C1 segment of cervical spinal cord (tissue), 14 donors: ENCODE data around the gene SELENOI.
"Not testable (repeated sequence)": the region's sequence is repeated elsewhere in the genome, so short reads cannot be mapped to it uniquely, and the experiment has no call there.

Experiments used
- DNase-seq, 14 donors: peaks; one replicate each; lab custom pipeline; 2025; lab: John Stamatoyannopoulos, UW

SELENOI gene

DNA sequence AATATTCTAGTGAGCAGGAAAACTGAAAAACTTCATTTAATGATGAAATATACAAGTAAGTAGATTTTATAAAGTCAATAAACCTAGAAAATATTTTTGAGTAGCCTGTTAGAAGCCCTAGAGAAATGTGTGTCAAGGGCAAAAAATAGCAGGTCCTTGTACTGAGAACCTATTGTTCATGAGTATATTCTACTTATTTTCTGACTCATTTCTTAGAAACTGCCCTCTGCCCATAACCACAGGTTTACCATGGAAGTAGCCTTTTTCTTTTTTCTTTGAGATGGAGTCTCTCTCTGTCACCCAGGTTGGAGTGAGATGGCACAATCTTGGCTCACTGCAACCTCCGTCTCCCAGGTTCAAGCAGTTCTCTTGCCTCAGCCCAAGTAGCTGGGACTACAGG lies 19.4 kb upstream of the SELENOI start:
- DNase-seq = no peak

DNA sequence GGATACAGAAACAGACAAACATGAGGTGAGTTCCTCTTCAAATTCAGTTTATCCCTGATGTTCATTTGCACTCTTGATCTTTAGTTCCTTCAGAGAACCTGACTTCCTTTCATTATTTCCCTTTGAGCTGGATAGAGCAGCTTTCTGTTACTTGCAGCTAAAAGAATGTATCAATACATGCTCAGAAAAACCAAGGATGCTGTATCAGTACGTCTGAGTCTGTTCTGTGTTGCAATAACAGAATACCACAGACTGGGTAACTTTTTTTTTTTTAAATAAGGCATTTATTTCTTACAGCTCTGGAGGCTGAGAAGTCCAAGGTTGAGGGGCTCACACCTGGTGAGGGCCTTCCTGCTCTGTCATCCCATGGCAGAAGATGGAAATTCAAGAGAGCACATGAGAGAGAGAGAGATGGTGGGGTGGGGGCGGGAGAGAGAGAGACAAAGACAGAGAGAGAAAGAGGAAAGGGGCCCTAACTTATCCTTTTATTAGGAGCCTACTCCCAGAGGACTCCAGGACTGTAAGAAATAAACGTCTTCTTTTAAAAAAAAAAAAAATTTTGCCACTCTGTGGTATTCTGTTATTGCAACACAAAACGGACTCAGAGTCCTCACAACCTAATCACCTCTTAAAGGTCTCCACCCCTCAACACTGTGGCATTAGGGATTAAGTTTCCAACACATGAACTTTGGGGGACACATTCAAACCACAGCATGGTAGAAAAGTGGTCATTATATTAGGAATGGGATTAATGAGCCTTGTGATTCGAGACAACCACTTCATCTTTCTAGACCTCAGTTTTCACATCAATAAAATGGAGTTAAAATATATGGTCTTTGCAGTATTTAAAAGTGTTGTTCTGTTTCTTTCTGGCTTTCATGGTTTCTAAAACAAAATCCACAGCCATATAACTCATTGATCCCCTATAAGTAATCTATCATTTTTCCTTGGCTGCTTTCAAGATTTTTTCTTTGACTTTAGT lies 18.4 kb upstream of the SELENOI start:
- no peak for DNase-seq

DNA sequence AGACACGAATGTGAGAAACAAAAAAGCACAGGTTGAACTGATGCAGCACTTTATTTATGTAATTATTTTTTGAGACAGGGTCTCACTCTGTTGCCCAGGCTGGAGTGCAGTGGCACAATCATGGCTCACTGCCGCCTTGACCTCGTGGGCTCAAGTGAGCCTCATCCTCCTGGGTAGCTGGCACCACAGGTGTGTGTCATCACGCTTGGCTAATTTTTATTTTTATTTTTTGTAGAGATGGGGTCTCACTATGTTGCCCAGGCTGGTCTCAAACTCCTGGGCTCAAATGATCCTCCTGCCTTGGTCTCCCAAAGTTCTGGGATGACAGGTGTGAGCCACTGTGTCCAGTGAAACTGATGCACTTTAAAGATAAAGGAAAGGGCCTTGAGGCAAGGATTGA lies 16.9 kb upstream of the SELENOI start:
- not testable (repeated sequence) for DNase-seq

DNA sequence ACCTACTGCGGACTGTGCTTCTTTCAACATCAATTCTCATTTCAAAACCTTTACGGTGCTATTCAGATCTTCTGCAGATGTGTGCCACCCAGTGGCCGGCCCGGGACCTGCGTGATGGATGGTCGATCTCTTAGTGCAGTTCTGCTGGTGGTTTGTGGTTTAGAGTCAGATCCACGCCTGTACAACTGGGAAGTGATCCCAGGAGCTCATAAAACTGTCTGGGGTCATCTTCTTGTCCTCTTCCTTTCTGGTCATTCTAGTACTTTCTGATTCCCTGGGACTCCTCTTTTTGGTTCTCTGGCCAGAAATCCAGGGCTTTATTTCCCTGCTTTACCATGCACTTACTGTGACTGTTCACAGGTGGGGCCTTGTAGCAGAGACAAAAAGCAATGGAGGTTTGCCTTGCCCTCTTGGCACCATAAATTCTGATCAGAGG lies 15.8 kb upstream of the SELENOI start:
- DNase-seq = peak in 12 of 14 donors; percentile 27 to 80 (median 54)

DNA sequence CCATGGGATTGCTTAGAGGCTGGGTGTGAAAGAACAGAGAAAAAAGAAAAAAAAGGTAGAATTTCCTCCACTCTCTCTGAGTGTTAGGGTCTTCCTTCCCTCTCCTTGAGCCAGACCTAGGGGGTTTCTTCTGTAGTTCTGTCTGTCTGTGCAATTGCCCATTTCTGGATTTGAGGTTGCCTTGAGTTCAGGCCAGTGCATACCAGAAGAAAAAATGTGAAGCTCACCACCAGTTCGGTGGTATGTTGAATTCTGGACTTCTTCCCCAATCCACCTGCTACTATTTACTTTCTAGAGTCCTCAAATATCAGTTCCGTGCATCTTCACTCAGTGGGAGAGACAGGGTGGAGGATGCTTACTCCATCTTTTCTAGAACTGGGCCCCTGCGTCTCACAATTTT lies 15.3 kb upstream of the SELENOI start:
- DNase-seq = no peak

DNA sequence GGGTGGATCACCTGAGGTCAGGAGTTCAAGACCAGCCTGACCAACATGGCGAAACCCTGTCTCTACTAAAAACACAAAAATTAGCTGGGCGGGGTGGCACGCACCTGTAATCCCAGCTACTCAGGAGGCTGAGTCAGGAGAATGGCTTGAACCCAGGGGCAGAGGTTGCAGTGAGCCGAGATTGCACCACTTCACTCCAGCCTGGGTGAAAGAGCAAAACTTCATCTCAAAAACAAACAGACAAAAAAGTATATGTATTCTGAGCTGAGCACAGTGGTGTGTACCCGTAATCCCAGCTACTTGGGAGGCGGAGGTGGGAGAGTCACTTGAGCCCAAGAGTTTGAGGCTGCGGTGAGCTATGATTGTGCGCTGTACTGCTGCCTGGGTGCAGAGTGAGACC lies 14.6 kb upstream of the SELENOI start:
- not testable (repeated sequence) for DNase-seq

DNA sequence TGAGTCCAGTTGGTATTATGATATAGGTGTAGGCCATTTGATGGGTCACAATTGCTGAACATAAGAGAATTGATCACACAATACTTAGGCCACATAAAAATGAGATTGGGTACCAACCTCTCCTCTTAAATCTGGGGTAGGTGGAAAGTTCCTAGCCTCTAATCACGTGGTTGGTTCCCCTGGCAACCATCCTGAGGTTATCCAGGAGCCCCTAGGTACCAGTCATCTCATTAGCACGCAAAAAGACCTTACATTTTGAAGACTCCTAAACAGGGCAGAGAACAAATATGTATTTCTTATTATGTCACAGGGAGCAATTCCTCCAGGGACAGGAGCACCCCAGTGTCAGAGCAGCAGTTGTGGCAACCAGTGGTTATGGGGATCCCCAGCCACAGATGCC lies 12.7 kb upstream of the SELENOI start:
- DNase-seq = no peak

DNA sequence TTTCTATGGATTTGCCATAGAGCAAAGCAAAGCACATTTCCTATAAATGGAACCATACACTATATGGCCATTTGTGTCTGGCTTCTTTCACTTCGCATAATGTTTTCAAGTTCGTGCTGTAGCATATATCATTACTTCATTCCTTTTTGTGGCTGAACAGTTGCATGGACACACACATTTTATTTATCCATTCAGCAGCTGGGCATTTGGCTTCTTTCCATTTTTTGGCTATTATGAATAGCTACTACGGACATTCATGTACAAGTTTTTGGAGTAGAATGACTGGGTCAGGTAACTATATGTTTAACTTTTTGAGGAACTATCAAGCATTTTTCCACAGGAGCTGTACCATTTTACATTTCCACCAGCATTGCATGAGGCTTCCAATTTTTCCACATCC lies 10.7 kb upstream of the SELENOI start:
- DNase-seq = no peak

DNA sequence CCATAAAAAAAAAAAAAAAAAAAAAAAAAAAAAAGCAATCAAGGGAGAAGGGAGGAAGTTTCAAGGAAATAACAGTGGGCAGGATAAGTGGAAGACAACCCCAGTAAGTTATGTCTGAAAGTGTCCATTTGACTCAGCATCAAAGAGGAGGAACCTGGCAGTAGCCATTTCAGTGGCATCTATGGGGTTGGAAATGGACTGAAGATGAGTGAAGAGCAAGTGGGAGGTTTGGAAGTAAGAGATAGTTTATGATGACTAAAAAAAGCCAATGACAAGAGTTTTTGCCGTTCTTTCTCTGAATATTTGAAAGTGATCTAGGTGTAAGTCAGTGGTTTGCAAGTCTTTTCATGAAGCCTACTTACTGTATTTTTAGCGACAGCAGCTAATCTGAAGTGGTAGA lies 9.2 kb upstream of the SELENOI start:
- DNase-seq = no peak

DNA sequence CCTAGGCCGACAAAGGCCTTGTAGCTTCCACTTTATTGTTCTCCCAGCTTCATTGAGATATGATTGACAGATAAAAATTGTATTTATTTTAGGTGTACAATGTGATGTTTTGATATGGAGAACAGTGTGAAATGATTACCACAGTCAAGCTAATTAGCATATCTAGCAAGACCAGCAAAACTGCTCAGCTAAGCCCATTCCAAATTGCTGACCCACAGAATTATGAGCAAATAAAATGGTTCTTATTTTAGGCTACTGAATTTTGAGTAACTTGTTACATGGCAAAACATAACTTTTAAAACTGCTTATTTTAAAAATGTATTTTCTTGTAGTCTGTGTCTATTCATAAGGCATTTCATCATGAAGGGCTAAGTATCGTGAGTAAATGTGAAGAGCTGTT lies 8.6 kb upstream of the SELENOI start:
- DNase-seq = no peak

DNA sequence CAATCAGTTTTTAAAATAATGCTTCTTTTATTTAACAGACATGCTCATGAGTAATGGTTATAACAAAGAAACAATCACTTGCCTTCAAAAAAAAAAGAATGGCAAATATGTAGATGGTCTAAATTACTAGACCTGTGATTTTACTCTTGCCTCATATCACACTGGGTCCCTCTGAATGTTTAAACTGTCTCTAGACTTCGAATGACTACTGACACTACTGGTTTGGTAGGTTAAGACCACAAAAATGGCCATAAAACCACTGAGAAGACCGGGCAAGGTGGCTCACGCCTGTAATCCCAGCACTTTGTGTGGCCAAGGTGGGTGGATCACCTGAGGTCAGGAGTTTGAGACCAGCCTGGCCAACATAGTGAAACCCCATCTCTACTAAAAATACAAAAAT lies 5.1 kb upstream of the SELENOI start:
- DNase-seq = no peak

DNA sequence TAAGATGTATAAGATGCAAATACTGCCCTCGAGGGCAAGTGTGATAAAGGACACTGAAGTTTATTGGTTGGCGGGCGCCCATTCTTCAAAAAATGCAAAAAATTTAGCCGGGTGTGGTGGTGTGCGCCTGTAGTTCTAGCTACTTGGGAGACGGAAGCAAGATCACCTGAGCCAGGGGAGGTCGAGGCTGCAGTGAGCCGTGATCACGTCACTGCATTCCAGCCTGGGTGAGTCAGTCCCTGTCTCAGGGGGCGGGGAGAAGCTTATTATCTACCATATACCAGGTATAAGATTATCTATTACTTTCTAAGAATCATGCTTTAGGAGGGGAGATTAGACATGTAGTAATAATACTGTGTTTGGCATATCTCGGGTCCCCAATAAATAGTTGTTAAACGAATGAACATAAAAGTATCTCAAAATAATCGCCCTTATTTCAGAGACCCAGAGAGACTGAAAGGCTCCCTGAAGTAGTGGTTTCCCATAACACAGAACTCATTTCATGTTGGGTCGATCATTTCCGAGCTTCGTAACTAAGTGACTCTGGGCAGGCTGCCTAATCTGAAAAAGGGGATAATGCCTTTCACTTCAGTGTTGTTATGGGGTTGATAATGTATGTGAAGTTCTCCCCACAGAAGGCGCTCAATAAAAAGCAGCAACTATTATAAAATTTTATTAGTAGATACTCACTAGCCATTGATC lies 1.2 kb upstream of the SELENOI start:
- DNase-seq = no peak

DNA sequence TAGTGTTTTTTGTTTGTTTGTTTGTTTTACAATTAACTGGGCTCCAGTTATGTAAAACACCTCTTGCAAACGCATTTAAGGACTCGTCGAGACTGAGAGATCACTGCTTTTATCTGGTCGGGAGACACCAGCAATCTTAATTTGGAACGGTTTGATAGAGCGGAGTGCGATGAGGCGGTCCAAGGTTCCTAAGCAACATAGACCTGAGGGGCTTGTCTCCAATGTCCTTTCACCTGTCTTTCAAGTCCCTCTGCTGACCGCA lies 729 bp upstream of the SELENOI start:
- no peak for DNase-seq

DNA sequence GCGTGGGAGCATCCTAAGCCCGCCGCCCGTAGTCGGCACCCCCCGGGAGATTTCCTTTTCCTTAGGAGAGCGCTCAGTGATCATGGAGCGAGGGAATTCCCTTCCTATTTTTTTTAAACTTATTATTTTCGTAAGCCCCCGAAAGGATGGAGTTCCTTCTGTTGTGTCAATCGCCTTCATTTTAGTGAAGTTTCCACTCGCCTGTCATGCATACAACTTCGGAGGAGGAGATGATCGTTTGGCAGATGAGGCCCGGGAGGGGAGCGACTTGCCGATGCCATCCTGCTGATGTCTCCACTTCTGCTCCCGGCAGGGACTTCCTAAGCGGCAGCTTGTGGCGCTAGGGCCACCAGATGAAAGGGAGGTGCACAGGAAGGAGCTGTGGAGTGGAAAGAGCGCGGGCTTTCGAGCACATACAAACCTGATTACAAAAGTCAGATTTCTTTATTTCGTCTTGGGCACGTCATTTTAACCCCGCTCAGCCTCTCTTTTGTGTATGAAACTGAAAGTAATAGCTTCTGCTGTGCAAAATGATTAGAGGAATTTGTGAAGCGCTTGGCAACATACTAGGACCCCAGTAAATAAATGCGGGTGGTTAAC lies 611 bp downstream of the SELENOI start, which contains the start of gene ADGRF3:
TSS of gene ADGRF3 (minus strand) at position 336 of the 600 bp plus-strand sequence. CDS start 555 bp downstream, outside the sequence.
- peak in 12 of 14 donors; percentile 6 to 74 (median 52) for DNase-seq

DNA sequence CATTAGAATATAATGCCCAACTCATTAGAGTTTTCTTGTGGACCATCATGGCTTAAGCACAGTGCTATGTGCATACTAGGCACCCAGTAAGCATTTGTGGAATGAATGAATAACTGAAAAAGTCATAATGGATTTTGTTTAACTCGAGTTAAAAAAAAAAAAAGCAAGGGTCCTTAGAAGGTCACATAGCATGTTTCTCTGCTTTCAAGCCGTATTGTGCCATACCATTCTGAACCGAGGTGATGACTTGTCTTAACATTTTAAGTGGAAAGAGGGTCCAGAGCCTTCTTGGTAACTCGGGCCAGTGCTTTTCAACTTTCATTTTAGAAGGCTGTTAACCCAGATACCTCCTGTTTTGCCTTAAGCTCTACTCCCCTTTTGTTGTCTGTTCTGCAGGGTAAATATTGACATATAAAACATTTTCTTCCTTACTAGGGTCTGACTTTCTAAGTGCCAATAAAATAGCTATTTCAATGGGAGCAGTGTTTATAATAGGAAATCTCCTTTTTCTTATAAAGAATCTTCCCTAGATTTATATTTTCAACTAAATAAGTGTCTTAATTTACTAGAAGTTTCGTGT lies 1.4 kb downstream of the SELENOI start:
- DNase-seq = no peak

DNA sequence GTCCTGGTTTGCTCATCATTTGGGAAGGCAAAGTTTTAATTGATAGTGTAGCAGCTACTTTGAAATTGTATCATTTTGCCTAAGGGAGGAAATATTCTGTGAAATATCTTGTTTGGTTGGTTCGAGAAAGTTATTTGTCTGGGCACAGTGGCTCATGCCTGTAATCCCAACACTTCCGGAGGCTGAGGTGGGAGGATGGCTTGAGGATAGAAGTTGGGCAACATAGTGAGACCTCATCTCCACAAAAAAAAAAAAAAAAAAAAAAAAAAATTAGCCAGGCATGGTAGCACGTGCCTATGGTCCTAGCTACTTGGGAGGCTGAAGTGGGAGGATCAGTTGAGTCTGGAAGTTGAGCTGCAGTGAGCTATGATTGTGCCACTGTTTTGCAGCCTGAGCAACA lies 3.7 kb downstream of the SELENOI start:
- no peak for DNase-seq

DNA sequence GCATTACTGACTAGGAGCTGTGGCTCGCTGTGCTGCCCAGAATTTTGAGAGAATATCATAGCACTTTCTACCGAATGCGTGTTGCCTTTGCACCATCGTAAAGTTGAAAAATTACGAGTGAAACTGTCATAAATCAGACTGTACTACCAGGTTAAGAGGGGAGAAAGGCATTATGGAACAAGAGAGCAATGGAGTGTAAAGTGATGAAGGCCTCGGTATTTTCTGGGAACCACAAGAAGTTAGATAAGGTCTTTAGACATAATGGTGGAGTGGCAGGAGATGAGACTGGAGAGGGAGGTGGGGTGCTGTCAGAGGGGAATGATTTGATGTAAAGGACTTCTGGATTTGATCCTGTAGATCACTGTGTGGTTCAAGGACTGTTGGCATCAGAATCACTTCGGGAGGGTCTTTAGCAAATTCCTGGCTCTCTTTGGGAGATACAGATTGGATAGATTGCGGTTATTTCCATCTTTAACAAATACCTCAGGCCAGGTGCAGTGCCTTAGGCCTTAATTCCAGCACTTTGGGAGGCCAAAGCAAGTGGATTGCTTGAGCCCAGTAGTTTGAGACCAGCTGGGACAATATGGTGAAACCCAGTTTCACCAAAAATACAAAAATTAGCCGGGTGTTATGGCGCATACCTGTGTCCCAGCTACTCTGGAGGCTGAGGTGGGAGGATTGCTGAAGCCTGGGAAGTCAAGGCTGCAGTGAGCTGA lies 5.6 kb downstream of the SELENOI start:
- no peak for DNase-seq

DNA sequence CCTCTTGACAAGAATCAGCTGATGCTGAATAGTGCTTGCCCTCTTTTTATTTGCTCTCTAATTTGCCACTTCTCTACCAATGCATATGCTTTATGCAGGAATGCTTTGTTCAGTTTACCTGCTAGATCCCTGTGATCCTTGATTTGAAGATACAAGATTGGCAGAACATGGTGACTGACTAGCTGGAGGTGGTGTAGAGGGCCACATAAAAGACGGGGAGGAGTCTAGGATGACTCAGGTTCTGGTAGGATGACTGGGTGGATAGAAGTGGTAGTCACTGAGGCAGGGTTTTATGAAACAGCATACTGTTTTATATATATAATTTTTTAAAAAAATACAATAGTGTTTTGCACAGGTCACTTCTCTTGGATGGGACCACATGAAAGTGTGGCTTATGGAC lies 6.9 kb downstream of the SELENOI start:
- DNase-seq = no peak

DNA sequence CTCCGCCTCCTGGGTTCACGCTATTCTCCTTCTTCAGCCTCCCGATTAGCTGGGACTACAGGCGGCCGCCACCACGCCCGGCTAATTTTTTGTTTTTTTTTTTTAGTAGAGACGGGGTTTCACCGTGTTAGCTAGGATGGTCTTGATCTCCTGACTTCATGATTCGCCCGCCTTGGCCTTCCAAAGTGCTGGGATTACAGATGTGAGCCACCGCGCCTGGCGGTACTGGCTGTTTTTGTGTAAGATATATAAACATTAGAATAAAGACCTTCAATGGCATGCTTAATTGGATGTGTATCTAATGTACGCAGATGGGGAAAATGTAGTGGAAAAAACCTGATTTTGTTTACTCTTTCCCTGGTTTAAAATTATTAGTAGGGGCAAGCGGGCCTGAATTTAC lies 8.5 kb downstream of the SELENOI start:
- DNase-seq = not testable (repeated sequence)

DNA sequence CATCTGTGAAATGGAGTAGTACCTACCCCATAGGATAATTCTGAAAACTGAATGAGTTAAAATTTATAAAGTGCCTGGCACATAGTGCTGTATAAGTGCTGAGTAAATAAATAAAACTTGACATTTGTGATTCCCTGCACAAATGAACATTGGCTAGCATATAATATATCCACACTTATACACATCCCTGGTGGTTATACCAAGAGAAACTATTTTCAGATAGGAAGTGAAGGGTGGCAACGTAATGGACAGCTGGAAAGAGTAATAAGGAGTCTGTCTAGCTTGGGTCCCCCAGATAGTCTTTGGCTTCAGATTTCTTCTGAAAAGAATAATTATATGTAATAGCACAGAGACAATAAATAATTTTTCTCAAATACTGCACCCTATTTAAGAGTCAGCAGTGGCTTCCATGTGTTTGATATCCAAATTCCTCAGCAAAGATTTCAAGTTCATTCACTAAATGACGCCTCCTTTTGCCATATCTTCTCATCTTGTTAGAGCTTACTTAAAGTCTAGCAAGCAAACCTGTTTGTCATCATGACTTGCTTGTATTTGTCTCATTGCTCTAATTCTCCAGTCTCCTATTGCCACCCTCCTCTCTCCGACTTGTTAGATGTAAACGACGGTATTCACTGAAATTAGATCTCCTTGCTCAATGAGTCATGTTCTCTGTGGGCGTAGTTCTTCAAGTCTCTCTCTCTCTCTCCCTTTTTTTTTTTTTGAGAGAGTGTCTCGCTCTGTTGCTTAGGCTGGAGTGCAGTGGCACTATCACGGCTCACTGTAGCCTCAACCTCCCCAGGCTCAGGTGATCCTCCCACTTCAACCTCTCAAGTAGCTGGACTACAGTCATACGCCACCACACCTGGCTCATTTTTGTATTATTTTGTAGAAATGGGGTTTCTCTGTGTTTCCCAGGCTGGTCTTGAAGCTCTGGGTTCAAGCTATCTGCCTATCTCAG lies 9.4 kb downstream of the SELENOI start:
- no peak for DNase-seq
